Activated naive CD4-positive, alpha-beta T cell treated with anti-CD3 and anti-CD28 coated beads for 36 hours (primary cell): ENCODE measurements around the gene HLA-DQA2. TPM values are rescaled to one million over a fixed set of nuclear protein-coding genes. Genes with fewer than 3 reads are reported as not detected.
"Not testable (repeated sequence)": the region's sequence is repeated elsewhere in the genome, so short reads cannot be mapped to it uniquely, and the experiment has no call there.

Experiments used
- CTCF ChIA-PET: fragments of 350-600 bp; sonication (Branson Sonifier 250); formaldehyde crosslinking; loops from one replicate; lab custom pipeline; 2021; ENCODE audit warnings: antibody characterized with exemption; lab: Charles Lee
- DNase-seq: peaks from one replicate; pipeline ENCODE4 v3.0.0-alpha.2; 2020
- H3K27ac Mint-ChIP-seq: one replicate; pipeline ENCODE4 v1.8.0; 2021; ENCODE audit warnings: mild to moderate bottlenecking, mixed read lengths
- H3K27me3 Mint-ChIP-seq: one replicate; pipeline ENCODE4 v1.8.0; 2021; ENCODE audit warnings: low read depth, mixed read lengths
- H3K36me3 Mint-ChIP-seq: one replicate; pipeline ENCODE4 v1.8.0; 2021; ENCODE audit warnings: low read depth, mixed read lengths
- H3K4me1 Mint-ChIP-seq: one replicate; pipeline ENCODE4 v1.8.0; 2021; ENCODE audit warnings: low read depth, mixed read lengths
- H3K4me3 Mint-ChIP-seq: one replicate; pipeline ENCODE4 v1.8.0; 2021; ENCODE audit warnings: mild to moderate bottlenecking, moderate library complexity, mixed read lengths
- H3K9me3 Mint-ChIP-seq: one replicate; pipeline ENCODE4 v1.8.0; 2021; ENCODE audit warnings: mixed read lengths
- intact Hi-C: fragments of 100-400 bp; cut with micrococcal nuclease; formaldehyde crosslinking; loops from one replicate; pipeline ENCODE4 v1.15.1; 2023
- total RNA-seq, 2 experiments: library from RNA; stranded (reverse); gene quantifications; one replicate each; pipeline ENCODE4 v1.2.3, GENCODE V29; 2021

Gene HLA-DQA2
- total RNA-seq, 2 experiments from 2014 or later: not detected

DNA sequence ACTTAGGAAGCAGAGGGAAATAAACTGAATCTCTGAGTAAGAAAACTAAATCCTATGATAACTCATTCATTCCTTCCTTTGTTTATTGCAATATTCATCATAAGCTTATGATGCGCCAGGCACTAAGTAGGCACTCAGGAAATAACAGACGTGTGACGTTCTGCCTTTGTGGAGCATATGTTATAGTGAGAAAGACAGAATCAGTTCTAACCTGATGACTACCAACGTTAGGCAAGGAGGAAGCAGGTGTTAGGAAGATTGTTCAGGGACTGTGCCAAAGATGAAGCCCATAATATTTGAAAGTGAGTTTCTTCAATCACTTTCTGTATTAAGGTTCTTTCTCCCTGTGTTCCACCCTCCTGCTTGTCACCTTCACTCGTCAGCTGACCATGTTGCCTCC, 3.6 kb downstream of the HLA-DQA2 start:
- Mint-ChIP-seq H3K4me1 (no peaks in the 10 kb centered on the region), H3K36me3 (no peaks in the 10 kb centered on the region), H3K27me3 (peaks cover 21% of the 10 kb centered on the region), H3K9me3 (no peaks in the 10 kb centered on the region), H3K27ac (no peak overlapping the region), H3K4me3 (no peak overlapping the region)
- CTCF ChIA-PET: interaction anchor here (0.8 kb wide), 1 partner anchor 177 kb away, joined by 5 read pairs; no protein-coding TSS in a partner anchor
- DNase-seq: no peak
- intact Hi-C loops: no loop called here

DNA sequence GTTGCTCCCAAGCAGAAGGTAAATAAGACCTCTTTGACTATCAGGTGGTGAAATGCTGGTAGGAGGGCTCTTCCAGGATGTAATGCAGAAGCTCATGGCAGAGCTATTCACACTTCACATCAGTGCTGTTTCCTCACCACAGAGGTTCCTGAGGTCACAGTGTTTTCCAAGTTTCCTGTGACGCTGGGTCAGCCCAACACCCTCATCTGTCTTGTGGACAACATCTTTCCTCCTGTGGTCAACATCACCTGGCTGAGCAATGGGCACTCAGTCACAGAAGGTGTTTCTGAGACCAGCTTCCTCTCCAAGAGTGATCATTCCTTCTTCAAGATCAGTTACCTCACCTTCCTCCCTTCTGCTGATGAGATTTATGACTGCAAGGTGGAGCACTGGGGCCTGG, 4.5 kb downstream of the HLA-DQA2 start:
- H3K4me1 Mint-ChIP-seq, H3K4me3 Mint-ChIP-seq, H3K27ac Mint-ChIP-seq, intact Hi-C loops, H3K36me3 Mint-ChIP-seq, H3K9me3 Mint-ChIP-seq, DNase-seq: not testable (repeated sequence)
- CTCF ChIA-PET: interaction anchor here (0.9 kb wide), 1 partner anchor 17 kb away, joined by 3 read pairs; no protein-coding TSS in a partner anchor
- H3K27me3 Mint-ChIP-seq: peaks cover 21% of the 10 kb centered on the region

DNA sequence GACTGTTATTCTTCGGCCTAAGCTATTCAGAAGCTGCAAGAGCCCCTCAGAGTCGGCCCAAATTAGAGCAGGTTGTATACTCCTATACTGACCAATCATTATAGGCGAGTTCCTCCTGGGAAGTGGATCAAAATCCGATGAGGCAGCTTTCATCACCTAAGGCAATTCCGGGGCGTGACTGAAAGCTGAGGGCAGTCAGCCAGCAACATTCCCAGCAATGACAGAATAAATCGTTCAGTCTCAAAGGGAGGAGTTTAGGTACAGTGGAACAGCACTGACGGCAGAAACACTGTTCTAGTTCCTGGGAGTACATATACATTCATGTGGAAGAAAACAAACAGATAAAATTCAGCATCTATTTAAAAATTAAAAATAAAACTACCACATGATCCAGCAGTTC, 11.4 kb downstream of the HLA-DQA2 start:
- Mint-ChIP-seq H3K9me3 (no peaks in the 10 kb centered on the region), H3K4me1 (no peaks in the 10 kb centered on the region), H3K36me3 (no peaks in the 10 kb centered on the region), H3K4me3 (no peak overlapping the region), H3K27ac (no peak overlapping the region), H3K27me3 (peaks cover 17% of the 10 kb centered on the region)
- intact Hi-C loops: no loop called here
- DNase-seq: no peak
- CTCF ChIA-PET: no interaction called here

DNA sequence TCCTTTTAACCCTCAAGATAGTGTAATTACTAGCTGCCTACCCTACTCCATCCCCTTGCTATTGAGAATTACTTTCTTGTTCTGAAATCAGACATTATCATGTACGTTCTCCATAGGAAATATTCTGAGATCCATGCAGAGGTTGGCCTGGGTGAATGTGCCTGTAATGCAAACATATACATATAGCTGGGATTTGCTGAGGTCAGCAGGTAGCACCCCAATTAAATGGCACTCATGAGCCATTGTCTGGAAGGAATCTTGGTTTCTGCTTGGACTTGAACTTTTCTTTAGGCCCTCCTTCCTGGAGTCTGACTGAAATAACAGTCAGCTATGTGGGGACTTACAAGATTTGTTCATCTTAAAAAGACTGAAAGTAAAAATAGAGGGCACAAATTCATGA, 18.5 kb downstream of the HLA-DQA2 start:
- H3K36me3 Mint-ChIP-seq: no peaks in the 10 kb centered on the region
- peaks cover 24% of the 10 kb centered on the region for H3K27me3 Mint-ChIP-seq
- intact Hi-C loops: no loop called here
- DNase-seq: no peak
- H3K27ac Mint-ChIP-seq: no peak overlapping the region
- H3K4me1 Mint-ChIP-seq: no peaks in the 10 kb centered on the region
- CTCF ChIA-PET: no interaction called here
- no peak overlapping the region for H3K4me3 Mint-ChIP-seq
- no peaks in the 10 kb centered on the region for H3K9me3 Mint-ChIP-seq

DNA sequence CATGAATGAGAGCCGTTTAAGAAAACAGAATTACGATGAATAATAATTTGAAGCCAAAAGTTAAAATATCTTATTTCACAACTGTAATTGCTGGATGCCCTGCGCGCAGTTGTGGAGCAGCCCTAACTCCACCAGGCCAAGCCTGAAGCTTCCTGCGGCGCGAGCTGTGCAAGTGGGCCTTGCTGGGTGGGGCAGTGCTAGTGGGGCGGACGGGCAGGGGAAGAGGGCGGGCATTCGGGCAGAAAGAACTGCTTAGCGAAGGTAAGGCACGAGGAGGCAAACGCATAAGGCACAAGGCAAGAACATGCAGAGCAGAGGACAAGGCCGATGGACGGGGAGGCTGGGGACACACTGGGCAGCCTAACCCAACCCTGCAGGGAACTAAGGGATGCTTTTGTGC, 19.9 kb downstream of the HLA-DQA2 start:
- CTCF ChIA-PET: no interaction called here
- Mint-ChIP-seq H3K9me3 (no peaks in the 10 kb centered on the region), H3K4me1 (no peaks in the 10 kb centered on the region), H3K4me3 (no peak overlapping the region), H3K27me3 (peaks cover 27% of the 10 kb centered on the region), H3K27ac (no peak overlapping the region), H3K36me3 (no peaks in the 10 kb centered on the region)
- no peak for DNase-seq
- intact Hi-C loops: no loop called here

DNA sequence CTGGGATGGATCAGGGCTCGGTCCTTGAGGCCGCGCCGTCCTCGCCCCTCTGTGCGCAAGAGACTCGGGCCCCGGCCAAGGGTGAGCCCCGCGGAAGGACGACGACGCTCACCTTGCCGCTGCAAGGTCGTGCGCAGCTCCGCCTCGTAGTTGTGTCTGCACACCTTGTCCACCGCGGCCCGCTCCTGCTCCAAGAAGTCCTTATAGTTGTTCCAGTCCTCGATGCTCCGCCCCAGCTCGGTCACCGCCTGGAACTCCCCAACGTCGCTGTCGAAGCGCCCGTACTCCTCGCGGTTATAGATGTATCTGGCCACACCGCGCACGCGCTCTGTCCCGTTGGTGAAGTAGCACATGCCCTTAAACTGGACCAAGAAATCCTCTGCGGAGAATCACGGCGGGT, 20.4 kb downstream of the HLA-DQA2 start:
- CTCF ChIA-PET: interaction anchor here (1.2 kb wide), 1 partner anchor 15 kb away, joined by 3 read pairs; no protein-coding TSS in a partner anchor
- H3K36me3 Mint-ChIP-seq: no peaks in the 10 kb centered on the region

DNA sequence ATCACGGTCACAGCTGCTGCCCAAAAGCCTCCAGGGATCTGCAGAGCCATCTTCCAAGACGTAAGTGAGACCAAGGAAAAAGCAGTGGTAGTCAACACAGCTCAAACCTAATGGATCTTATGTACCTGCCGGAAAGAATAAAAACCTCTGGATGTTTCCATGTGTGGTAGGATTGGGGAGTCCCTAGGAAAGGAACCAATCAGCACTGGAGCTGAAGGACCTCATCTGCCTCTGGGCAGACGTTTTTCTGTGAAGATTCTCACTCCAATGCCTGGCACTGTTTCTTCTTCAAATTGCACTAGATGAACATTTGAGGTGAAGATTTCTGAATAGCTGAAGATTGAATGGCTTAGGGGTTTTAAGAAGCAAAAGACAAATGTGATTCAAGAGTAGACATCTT, 22.2 kb downstream of the HLA-DQA2 start, which contains the start of gene HLA-DQB2:
HLA-DQB2 (minus strand) TSS at position 112 of the 400 bp plus-strand sequence; CDS start at position 50, 62 bp downstream.
- intact Hi-C loops: no loop called here
- Mint-ChIP-seq H3K27ac (no peak within 1 kb of the TSS), H3K36me3 (no peaks in the 10 kb centered on the region), H3K9me3 (no peaks in the 10 kb centered on the region), H3K4me1 (no peaks in the 10 kb centered on the region), H3K27me3 (peaks cover 39% of the 10 kb centered on the region), H3K4me3 (no peak within 1 kb of the TSS)
- DNase-seq: no peak
- CTCF ChIA-PET: no interaction called here

More for the DNA sequence above, 20.4 kb downstream of the HLA-DQA2 start:
- H3K4me3 Mint-ChIP-seq: no peak overlapping the region
- no peak overlapping the region for H3K27ac Mint-ChIP-seq
- H3K4me1 Mint-ChIP-seq: no peaks in the 10 kb centered on the region
- DNase-seq: no peak
- peaks cover 27% of the 10 kb centered on the region for H3K27me3 Mint-ChIP-seq
- intact Hi-C loops: no loop called here
- H3K9me3 Mint-ChIP-seq: no peaks in the 10 kb centered on the region

DNA sequence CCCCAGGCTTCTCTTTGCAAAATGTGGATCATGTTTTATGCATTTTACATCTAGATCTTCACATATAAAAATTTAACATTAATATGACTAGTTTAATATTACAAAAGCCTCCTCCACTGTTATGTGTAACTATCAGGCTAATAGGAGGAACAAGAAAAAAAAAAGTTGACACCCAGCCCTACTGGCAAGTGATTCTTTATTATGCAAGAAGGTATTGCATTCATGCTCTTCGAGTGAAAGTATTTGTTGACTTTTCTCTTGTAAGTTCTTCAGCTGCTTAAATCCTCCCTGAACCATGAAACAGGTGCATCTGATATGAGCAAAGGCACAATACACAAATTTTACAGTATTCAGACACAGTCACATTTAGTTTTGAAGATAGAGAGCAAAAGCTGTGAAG, 22.9 kb downstream of the HLA-DQA2 start:
- intact Hi-C loops: no loop called here
- H3K27ac Mint-ChIP-seq: no peak overlapping the region
- no peaks in the 10 kb centered on the region for H3K36me3 Mint-ChIP-seq
- CTCF ChIA-PET: no interaction called here
- no peak overlapping the region for H3K4me3 Mint-ChIP-seq
- H3K4me1 Mint-ChIP-seq: no peaks in the 10 kb centered on the region
- DNase-seq: no peak
- no peaks in the 10 kb centered on the region for H3K9me3 Mint-ChIP-seq
- H3K27me3 Mint-ChIP-seq: peaks cover 42% of the 10 kb centered on the region

DNA sequence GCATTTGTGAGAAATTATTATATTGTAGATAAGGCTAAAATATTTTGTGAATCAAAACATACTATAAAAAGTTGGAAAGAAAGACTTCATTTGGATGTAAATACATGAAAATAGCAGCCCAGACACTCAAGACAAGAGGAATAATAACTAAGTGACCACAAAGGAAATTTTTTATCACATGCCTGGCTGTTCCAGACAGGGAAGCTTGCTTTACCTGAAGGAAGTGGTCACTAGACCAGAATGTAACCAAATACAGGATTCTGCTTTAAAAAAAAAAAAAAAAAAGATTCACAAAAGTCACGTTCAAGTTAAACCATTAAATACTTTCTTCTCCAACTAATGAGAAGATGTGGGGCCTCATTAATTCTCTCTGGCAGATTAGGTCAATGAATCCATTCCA, 31.5 kb downstream of the HLA-DQA2 start:
- Mint-ChIP-seq H3K4me1 (no peaks in the 10 kb centered on the region), H3K4me3 (no peak overlapping the region), H3K27me3 (peaks cover 26% of the 10 kb centered on the region), H3K36me3 (no peaks in the 10 kb centered on the region), H3K27ac (no peak overlapping the region), H3K9me3 (no peaks in the 10 kb centered on the region)
- DNase-seq: no peak
- CTCF ChIA-PET: no interaction called here
- intact Hi-C loops: no loop called here

DNA sequence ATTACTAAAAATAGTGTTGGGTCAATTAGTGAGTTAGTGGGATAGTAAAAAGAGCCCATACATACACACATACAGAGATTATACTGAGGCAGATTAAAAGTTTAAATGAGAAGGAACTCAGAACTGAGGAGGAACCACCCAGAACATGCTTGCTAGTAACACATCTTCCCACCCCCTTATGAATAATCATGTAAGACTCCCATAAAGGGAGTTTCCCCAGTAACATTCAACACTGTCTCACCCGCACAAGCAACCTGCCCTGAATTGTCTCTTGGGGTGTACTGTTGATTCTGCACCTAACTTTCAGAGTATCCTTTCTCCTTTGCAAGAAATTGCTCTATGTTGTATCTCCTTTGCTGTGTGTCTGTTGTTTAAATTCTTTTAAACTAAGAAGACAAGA, 33.2 kb downstream of the HLA-DQA2 start:
- intact Hi-C loops: no loop called here
- Mint-ChIP-seq H3K27me3 (peaks cover 16% of the 10 kb centered on the region), H3K9me3 (no peaks in the 10 kb centered on the region), H3K4me3 (no peak overlapping the region), H3K27ac (no peak overlapping the region), H3K4me1 (no peaks in the 10 kb centered on the region), H3K36me3 (no peaks in the 10 kb centered on the region)
- CTCF ChIA-PET: interaction anchor here (0.8 kb wide), 1 partner anchor 361 kb away, joined by 3 read pairs; no protein-coding TSS in a partner anchor
- no peak for DNase-seq

DNA sequence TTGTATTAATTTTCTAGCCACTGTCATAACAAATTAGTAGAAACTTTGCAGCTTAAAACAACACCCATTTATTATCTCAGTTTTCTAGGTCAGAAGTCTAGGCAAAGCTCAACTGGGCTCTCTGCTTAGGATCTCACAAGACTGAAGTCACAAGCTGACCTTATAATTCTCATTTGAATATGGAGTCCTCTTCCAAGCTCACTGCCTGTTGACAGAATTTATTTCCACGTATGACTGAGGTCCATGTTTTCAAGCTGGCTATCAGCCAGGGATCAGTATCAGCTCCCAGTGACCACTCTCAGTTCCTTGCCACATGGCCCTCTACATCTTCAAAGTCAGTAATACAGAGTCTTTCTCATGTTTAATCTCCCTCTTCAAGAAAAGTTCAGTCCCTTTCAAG, 33.9 kb downstream of the HLA-DQA2 start:
- intact Hi-C loops: no loop called here
- no peak for DNase-seq
- no peaks in the 10 kb centered on the region for H3K4me1 Mint-ChIP-seq
- no peak overlapping the region for H3K4me3 Mint-ChIP-seq
- no peaks in the 10 kb centered on the region for H3K9me3 Mint-ChIP-seq
- H3K36me3 Mint-ChIP-seq: no peaks in the 10 kb centered on the region
- CTCF ChIA-PET: interaction anchor here (0.6 to 0.8 kb wide), 2 partner anchors 9 to 361 kb away, joined by 3 read pairs; no protein-coding TSS in a partner anchor
- no peak overlapping the region for H3K27ac Mint-ChIP-seq
- peaks cover 12% of the 10 kb centered on the region for H3K27me3 Mint-ChIP-seq

DNA sequence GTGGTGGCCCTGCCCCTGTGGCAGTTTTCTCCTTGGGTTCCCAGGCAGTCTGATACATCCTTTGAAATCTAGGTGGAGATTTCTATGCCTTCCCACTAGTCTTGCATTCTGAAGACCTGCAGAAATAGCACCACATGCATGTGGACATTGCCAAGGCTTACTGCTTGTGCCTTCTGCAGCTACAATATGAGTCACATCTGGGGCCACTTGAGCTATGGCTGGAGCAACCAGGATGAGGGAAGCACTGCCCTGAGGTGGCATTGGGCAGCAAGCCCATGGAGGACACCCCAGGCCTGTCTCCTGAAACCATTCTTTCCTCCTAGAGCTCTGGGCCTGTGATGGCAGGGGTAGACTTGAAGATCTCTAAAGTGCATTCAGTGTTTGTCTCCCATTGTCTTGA, 37.8 kb downstream of the HLA-DQA2 start:
- no peak for DNase-seq
- no peak overlapping the region for H3K4me3 Mint-ChIP-seq
- H3K27me3 Mint-ChIP-seq: no peaks in the 10 kb centered on the region
- intact Hi-C loops: no loop called here
- H3K4me1 Mint-ChIP-seq: no peaks in the 10 kb centered on the region
- CTCF ChIA-PET: interaction anchor here (0.7 kb wide), 1 partner anchor 9 kb away, joined by 3 read pairs; no protein-coding TSS in a partner anchor
- no peaks in the 10 kb centered on the region for H3K36me3 Mint-ChIP-seq
- no peak overlapping the region for H3K27ac Mint-ChIP-seq
- no peaks in the 10 kb centered on the region for H3K9me3 Mint-ChIP-seq

DNA sequence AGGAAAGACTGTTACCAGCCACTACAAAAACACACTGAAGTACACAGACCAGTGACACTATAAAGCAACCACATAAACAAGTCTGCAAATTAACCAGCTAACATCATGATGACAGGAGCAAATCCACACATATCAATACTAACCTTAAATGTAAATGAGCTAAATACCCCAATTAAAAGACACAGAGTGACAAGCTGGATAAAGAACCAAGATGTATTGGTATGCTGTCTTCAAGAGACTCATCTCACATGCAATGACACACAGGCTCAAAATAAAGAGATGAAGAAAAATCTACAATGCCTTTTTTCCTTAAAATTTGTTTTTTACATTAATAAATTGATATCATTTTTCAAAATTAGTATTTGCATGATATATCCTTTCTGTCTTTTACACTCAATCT, 41.7 kb downstream of the HLA-DQA2 start:
- H3K9me3 Mint-ChIP-seq, H3K4me3 Mint-ChIP-seq, H3K36me3 Mint-ChIP-seq, CTCF ChIA-PET, intact Hi-C loops, DNase-seq, H3K4me1 Mint-ChIP-seq, H3K27ac Mint-ChIP-seq: not testable (repeated sequence)
- H3K27me3 Mint-ChIP-seq: peaks cover 11% of the 10 kb centered on the region
